ENCODE data around the gene SLC7A5.
"Not testable (repeated sequence)": the region's sequence is repeated elsewhere in the genome, so short reads cannot be mapped to it uniquely, and the experiment has no call there.

Gene SLC7A5

GRCh38 chr16:87829988-87830672 lies 39.2 kb downstream of the SLC7A5 start:
- TF ChIP-seq CTCF (conservative IDR thresholded peaks at IDR 0.05; ENCODE audit: low read depth, low read length), result no peak
- no peak overlapping the region for H3K4me3 ChIP-seq (ENCODE audit: low read length)
- DNase-seq (ENCODE audit: low read depth), result no peak

GRCh38 chr16:87829622-87829980 lies 39.7 kb downstream of the SLC7A5 start:
- no peak overlapping the region for H3K4me3 ChIP-seq (ENCODE audit: low read length)
- no peak for TF ChIP-seq CTCF (conservative IDR thresholded peaks at IDR 0.05; ENCODE audit: low read depth, low read length)
- DNase-seq (ENCODE audit: low read depth), result no peak

GRCh38 chr16:87828907-87829621 lies 40.2 kb downstream of the SLC7A5 start:
- H3K4me3 ChIP-seq (ENCODE audit: low read length), result no peak overlapping the region
- no peak for DNase-seq (ENCODE audit: low read depth)
- TF ChIP-seq CTCF (conservative IDR thresholded peaks at IDR 0.05; ENCODE audit: low read depth, low read length), result no peak

GRCh38 chr16:87828071-87828906 lies 41.0 kb downstream of the SLC7A5 start:
- H3K4me3 ChIP-seq (ENCODE audit: low read length), result no peak overlapping the region
- no peak for TF ChIP-seq CTCF (conservative IDR thresholded peaks at IDR 0.05; ENCODE audit: low read depth, low read length)
- no peak for DNase-seq (ENCODE audit: low read depth)

- not testable (repeated sequence) for H3K4me3 ChIP-seq (ENCODE audit: low read length); DNase-seq (ENCODE audit: low read depth)
Observed at GRCh38 chr16:87827588-87827915, 41.8 kb downstream of the SLC7A5 start.

GRCh38 chr16:87826798-87827587 lies 42.3 kb downstream of the SLC7A5 start:
- no peak for TF ChIP-seq CTCF (conservative IDR thresholded peaks at IDR 0.05; ENCODE audit: low read depth, low read length)
- DNase-seq (ENCODE audit: low read depth), result no peak
- no peak overlapping the region for H3K4me3 ChIP-seq (ENCODE audit: low read length)

- not testable (repeated sequence) for DNase-seq (ENCODE audit: low read depth)
Observed at GRCh38 chr16:87826407-87826797, 42.9 kb downstream of the SLC7A5 start.

GRCh38 chr16:87825842-87826120 lies 43.5 kb downstream of the SLC7A5 start:
- DNase-seq (ENCODE audit: low read depth); H3K4me3 ChIP-seq (ENCODE audit: low read length): not testable (repeated sequence)

More at GRCh38 chr16:87826407-87826797, 42.9 kb downstream of the SLC7A5 start:
- not testable (repeated sequence) for H3K4me3 ChIP-seq (ENCODE audit: low read length)

All from retinal pigment epithelial cell (primary cell).